ENCODE measurements around the gene RPTOR.
A peak's percentile ranks its signal among the peaks of the same experiment; 100 is the strongest.

The RPTOR gene

DNA sequence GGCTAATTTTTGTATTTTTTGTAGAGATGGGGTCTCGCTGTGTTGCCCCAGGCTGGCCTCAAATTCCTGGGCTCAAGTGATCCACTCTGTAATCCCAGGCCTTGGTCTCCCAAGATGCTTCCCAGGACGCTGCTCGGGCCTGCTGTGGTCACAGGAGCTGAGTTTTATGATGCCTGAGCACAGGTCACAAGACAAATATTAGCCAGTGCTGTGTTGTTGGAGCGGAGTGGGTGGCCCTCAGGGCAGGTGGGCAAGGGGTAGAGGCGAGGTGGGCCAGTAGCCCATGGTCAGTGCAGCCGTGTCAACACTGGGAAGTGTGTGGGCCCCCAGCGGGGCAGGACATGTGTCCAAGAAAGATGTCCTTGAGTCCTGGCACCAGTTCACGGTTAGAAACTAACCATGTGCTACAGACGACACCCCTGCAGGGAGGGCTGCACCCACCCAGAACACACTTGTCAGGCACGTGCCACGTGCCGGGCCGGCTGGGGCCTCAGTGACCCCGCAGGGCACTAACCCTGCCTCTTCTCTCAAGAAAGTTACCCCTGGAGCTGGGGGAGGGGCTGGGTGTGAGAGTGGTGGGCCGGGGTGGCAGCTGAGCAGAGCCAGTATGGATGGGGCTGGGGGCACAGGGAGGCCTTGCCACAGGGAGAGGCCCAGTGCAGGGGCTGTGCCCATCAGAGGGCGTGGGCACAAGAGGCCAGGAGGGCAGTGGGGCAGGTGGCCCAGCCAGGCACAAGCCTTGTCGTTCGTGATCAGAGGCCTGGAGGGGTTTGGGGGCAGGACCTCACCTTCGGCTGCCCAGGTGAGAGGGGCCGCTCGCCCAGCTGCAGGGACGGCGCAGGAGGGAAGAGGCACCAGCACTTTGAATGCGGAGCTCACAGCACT, 343.9 kb downstream of the RPTOR start:
- no peak for DNase-seq

DNA sequence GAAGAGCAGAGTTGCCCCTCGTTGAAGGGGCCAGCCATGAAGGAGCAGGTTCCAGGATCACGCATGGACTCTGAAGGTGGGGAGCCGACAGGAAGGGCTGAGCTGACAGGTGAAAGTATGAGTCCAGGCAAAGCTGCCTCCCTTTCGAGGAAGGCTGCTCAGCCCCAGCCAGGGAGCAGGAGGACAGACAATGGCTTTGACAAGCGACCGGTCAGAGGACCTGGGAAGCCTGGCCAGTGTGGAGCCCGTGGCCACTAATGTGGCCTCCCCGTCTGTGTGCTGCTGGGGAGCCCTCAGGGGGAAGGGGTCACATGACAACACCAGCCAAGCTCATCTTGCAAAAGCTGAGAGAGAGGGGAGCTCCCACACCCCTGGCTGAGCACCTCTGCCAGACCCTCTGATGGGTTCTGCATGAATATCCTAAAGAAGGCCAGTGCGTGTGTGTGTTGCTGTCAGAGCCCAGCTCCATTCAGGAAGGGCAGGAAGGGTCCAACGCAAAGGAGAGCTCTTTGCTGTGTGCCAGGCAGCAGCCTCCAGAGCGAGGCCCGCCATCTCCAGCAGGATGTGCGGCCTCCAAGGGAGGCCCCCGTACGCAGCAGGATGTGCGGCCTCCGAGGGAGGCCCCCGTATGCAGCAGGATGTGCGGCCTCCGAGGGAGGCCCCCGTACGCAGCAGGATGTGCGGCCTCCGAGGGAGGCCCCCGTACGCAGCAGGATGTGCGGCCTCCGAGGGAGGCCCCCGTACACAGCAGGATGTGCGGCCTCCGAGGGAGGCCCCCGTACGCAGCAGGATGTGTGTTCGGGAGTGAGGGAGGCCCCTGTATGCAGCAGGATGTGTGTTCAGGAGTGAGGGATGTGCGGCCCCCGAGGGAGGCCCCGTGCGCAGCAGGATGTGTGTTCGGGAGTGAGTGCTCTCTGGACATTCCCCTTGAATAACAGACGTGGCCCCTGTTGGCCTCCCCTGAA, 344.9 kb downstream of the RPTOR start:
- DNase-seq = no peak

DNA sequence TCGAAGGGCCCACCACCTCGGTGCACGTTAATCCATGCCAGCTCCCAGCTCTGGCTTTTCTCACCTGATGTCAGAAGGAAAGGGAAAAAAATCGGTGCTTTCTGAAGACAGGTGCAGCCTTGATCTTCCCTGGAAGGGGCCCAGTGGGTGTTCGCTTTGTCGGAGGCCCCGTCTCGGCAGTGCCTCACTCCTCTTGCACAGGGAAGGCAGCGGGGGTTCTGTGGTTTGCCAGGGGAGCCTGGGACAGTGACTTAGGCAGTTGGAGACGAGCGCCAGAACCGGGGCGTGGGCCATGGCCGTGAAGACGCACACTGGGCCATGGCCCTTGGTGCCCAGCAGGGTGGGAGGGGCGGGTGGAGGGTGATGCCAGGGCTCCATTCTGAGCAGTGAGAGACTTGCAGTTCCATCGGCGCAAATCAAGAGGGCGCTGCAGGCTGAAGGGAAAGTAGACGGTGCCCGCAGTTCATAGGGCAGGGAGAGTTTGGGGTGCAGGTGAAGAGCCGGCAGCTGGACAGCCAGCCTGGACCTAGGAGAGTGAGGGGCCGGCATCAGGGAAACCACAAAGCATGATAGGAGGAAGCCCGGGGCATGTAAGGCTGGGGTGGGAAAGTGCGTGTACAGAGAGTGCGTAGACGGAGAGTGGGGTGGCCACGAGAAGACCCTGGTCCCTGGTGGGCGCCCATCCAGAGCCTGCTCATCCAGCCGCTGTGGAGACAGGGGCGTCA, 345.7 kb downstream of the RPTOR start:
- no peak for DNase-seq

DNA sequence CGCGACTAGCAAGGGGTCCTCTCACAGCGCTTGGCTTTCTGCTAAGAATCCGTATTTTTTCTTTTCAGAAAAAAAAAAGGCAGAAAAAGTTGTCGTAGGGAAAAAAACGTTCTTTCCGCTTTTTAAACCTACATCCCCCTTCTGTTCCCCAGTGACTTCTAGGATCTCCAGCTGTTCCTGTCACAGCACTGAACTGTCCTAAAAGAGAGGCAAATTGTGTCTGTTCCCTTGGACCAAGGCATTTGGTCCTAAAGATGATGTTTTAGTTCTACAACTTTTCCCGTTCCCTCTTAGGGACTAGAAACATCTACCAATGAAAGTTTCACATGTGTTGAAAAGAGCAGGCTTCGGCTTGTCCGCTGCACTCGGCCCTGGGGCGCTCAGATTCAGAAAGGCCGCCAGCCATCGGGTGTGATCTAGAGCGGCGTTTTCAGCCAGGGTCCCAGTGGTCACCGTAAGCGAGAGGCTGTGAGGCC, 346.3 kb downstream of the RPTOR start:
- DNase-seq = no peak

DNA sequence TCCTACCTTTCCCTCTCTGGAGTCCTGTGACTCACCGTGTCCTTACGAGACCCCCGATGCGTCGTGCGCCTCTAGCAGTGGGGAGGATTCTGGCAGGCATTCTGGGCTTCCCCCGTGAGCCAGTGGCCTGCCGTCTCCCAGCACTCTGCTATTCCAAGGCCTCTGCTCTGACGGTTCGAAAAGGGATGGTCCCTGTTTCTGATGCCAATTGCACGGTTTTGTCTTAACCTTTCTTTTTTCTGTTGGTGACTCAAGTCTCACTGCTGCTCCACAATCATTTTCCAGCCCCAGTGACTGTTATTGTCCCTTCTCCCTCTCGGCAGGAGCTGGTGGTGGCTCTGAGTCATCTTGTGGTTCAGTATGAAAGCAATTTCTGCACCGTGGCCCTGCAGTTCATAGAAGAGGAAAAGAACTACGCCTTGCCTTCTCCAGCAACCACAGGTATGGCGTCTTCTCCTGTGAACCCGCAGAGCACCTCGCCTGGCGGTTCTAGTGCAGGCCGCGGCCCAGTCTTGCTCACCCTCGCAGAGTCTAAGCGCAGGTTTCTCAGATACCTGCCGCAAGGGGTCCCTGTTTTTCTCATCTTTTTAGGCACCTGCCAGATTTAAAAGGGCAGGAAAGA, 346.9 kb downstream of the RPTOR start:
- DNase-seq = peak; percentile 84 to 87

DNA sequence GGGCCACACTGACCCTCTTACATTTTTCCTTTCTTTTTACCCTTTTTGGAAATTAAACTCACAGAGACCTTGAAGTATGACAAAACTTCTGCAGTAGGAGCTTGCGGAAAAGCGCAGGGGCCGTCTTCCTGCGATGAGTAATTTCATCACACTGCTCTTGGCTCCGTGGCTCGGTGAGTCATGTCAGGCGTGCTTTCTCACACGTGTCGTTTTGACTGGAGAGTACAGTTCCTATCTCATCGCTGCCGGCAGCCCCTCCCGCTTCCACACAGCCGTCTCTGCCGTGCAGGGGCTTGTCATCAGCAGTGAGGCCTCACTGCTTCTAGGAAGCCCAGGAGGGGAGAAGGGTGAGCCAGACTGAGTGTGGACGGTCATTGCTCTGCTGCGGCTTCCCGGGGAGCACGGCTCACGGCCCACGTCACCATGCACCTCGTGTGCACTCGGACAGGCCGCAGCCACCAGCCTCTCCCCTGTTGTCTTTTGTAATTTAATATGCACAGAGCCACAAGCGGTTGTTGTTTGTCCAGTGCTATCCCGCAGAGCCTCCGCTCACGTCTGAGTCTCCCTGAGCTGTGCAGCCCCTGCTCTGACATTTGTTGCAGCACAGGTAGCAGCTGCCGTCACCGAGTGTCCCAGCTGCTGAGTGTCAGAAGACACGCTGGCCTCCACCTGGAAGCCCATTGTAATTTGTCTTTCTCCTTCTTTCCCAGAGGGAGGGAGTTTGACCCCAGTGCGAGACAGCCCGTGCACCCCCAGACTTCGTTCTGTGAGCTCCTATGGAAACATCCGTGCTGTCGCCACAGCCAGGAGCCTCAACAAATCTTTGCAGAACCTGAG, 347.6 kb downstream of the RPTOR start:
- peak; percentile 87 to 92 for DNase-seq

DNA sequence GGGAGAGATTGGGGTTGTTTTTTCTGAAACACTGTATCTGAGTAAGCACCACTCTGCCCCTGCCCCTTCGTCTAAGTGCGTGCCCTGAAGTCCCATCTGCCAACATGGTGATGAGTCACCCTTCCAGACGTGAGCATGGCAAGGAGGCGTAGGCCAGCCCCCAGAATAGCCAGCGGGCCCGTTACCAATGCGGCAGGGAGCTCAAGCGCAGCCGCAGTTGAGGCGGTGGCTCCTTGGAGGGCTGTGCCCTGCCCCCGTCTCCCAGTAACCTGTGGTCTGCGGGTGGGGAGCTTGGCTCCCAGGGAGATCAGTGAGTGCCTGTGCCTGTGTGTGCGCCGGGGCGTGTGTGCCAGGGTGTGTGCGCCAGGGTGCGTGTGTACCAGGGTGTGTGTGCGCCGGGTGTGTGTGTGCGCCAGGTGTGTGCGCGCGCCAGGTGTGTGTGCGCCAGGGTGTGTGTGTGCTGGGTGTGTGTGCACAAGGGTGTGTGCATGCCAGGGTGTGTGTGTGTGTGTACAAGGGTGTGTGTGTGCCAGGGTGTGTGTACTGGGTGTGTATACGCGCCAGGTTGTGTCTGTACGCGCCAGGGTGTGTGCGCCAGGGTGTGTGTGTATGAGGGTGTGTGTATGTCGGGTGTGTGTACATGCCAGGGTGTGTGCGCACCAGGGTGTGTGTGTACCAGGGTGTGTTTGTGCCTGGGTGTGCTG, 348.4 kb downstream of the RPTOR start:
- DNase-seq = no peak

DNA sequence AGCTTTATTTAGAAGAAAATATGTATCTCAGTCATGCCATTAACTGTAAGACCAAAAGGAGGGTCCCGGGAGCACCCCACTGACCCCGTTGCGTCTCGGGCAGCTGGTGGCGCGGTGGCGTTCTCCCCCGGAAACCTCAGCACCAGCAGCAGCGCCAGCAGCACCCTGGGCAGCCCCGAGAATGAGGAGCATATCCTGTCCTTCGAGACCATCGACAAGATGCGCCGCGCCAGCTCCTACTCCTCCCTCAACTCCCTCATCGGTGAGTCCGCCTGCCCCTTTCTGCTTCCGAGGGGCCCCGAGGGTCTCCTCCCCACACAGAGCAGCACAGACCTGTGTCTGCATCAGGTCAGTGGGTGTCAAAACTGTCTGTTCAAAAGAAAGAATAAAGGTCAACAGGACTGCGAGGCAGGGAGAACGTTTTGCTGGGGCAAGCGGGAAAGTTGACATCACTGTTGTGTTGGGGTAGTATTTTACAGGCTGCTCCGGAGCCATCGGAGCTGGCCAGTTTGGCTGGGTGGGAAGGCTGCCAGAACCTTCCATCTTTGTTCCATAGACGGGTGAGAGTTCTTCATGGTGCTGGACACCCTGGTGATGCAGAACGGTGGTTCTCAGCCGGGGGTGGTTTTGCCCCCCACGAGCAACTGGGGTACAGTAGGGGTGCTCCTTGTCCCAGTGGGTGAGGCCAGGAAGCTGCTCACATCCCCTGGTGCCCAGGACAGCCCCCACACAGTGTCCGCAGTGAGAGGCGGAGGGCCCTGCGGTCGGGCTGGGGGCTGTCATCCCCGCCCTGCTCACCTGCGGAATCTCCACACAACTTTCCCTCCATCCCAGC, 349.2 kb downstream of the RPTOR start:
- DNase-seq = no peak

DNA sequence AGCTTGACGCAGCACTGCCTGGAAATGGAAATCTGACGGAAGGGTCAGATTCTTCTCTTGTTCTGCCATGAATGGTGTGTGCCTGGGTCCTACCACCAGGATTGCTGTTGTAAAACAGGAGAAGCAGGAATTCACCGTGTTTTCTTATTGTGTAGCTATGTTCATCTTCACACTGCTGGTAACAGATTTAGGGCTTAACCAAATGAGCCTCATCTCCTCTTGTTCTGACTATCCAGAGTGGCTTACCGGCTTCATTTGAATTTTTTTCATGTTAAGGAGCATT, 349.7 kb downstream of the RPTOR start:
- no peak for DNase-seq

DNA sequence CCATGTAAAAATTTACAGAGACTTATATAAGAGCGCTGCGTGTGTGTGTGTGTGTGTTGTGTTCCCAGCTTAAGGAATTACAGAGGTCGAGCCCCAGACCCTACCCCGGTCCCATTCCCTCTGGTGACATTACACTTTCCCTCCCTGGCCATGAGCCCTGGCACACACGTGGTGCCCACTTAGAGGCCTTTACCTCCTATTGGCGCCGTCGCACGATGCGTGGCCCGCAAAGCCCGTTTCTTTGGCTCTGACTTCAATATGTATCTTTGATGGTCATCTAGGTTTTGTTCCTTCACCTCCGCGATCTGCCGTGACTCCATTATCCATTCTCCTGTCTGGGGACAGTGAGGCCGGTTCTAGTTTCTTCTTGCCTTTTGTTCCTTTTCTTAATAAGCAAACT, 350.1 kb downstream of the RPTOR start:
- no peak for DNase-seq

DNA sequence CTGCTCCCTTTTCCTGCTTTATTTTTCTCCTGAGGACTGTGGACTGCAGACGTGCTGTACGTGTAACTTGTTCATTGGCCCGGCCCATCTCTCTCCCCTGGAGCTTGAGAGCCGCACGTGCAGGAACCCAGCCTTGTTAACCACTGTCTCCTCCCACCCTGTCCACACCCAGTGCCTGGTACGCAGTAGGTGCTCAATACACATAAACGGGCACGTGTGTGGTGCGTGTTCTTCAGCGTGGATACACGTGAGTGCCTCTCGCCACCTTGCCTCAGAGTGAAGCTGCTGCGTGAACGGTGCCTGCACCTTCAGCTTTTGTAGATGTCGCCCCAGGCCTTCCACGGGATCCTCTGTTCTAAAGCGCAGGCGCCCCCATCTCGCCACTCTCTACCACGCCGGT, 350.7 kb downstream of the RPTOR start:
- no peak for DNase-seq

DNA sequence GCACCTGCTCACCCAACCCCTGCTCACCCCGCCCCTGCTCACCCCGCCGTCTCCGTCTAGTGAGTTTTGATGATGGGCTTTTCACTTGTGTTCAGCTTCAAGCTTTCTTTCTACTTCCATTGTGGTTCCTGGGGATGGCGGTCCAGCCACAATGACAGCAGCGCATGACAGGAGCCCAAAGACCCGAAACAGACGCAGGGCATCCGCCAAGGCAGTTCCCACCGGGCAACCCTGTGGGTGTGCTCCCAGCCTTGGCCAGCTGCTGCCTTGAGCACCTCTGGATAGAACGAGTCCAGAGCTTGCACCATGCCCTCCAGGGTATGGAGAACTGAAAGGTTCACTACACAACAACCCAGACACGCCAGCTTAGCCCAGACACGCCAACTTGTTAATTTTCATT, 354.1 kb downstream of the RPTOR start:
- no peak for DNase-seq

DNA sequence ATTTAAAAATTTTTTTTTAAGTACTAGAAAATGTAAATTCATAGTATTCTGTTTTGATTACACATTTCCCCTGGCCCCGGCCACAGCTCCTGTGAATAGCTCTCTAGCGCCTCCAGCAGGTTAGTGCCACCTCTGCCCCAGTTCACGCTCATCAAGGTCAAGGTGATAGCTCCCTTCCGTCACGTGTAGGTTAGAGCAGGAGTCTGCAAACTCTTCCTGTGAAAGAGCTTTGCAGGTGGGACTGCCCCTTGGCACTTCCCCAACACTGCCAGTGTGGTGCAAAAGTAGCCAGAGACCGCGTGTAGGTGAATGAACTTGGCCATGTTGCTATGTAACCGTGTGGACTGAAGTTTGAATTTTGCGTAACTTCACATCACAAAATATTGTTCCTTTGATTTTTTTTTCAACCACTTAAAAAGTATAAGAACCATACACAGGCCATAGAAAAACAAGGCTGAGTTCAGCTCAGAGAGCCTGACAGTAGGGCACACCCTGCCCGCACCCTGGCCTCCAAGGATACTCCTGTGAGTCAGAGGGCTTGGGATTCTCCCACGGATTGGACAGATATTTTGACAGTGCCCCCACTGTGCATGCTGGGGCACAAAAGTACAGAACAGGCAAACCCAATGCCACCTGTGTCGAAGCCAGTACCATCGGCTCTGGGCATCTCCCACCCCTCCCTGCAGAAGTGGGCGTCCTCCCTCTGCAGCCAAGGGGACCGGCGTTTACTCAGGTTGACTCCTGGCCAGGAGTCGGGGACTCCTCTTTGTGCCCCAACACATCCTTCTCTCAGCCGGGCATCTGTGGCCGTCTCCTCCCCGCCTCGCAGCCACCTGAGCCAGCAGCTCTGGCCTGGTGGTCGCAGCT, 355.0 kb downstream of the RPTOR start:
- DNase-seq = peak; percentile 13 to 68

DNA sequence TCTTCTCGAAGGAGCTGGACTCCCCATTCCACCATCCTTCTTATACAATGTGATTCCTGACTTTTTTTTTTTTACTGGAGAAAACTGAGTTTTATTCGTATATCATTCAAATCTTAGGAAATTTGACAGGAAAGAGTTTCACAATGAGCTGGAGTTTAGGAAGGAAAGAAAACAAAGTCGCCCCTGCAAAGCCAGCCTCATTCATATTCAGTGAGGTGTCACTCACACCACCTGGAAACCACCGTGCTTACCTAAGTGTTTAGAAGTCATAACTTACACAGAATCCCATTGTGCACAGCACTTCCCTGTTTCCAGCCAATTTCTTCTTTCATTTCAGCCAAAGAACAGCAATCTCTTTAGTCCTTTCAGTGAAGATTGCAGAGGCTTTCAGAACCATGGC, 356.7 kb downstream of the RPTOR start:
- no peak for DNase-seq

DNA sequence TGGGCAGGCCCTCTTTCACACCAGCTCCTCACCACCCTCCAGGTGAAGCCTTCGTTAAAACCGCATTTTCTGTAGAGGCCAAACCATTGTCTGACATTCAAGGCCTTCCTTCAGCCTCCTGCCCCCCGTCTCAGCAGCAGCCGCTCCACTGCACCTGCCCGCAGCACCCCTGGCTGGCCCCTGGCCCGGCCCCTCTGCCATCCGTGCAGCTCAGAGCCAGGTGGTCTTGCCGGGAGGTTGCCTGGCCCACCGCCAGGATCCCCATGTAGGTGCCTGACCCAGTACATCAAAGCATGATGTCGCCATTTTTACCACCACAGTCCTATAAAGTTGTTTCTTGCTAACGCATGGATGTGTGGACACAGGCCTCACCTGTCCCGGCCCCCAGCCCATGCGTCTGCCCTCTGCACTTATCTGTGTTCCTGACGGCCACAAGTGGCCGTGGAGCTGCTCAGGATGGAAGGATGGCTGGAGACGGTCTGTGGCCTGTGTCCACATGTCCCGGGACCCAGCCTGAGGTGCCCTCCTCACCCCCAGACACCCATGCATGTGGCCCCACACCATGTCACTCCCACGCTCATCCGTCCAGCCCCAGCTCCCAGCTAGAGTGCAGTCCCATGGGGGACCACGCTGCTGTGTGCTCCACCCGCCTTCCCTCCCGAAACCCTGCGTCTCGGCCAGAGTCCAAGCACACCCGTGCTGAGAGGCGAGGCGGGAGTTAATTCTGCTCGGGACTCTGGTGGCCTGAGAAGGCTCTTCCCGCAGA, 357.7 kb downstream of the RPTOR start:
- DNase-seq = no peak

DNA sequence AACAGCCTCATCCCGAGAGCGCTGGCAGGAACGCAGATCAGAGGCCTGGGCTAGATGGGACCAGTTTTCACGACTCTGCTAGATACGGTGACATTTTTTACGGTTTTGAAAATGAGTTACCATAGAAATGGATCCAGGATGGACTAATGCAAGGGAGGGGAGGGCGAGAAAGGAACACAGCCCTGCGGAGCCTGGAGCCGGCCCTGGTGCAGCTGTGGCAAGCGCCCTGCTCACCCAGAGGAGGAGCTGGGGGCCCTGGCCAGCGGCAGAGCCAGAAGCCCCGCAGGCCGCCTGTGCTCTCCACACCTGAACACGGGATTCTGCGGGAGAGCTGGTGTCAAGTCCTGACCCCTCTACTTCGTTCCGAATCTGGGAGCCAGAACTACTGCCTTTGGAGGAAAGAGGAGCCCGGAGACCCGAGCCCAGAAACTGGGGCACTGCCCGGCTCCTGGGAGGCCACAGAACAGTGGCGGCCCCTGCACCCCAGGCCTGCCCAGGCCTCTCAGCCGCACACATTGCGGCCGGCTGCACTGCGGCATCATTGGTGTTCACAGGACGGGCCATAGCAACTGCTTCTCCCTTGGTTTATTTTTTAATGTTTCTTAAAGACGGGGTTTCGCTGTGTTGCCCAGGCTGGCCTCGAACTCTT, 358.4 kb downstream of the RPTOR start:
- no peak for DNase-seq

DNA sequence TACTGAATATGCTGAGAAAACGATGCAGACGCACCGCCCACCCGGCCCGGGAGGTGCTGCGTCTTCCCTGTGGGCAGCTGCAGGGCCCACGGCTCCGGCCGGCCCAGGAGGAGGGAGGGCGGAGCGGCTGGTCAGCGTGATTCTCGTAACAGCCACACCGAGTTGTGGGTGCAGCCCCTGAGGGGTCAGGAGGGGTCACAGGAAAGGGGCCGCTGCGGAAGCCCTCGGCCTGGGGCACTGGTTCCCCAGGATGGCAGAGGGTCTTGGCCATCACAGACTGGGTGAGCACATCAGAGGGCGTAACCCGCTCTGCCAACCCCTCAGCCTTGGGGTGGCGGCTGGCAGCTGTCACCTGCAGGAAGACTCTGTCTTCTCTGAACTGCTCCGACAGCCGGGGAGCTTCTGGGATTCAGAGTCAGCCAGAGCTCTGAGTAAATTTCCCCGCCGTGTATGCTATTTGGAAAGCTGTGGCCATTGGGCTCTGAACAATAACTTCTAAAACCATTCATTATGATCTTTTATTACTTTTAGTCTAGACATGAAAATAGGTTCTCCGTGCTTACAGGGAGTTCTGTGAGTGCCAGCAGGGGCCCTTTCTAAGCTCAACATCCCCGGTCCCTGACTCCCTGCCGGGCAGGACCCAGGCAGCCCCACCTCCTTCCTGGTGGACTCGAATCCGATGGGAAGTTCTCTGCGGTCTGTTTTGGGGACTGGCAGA, 359.6 kb downstream of the RPTOR start:
- DNase-seq = no peak

All from inflammatory macrophage treated with lipopolysaccharide for 1 hour (primary cell).